A172 (cell line): ENCODE measurements around the gene MTMR10. TPM values are rescaled to one million over a fixed set of nuclear protein-coding genes. Genes with fewer than 3 reads are reported as not detected.

ENCODE experiments used
- DNase-seq: peaks from one replicate; pipeline ENCODE4 v3.0.0-alpha.2; 2015; ENCODE audit warnings: low spot score
- total RNA-seq: library from RNA; depleted of rRNA; stranded (reverse); fragments of >200 nt; shearing (Covaris generic); gene quantifications from 2 replicates; pipeline ENCODE4 v1.2.3, GENCODE V29; 2014

The MTMR10 gene
- total RNA-seq, 1 experiment from 2014 or later: 20.9 TPM

DNA sequence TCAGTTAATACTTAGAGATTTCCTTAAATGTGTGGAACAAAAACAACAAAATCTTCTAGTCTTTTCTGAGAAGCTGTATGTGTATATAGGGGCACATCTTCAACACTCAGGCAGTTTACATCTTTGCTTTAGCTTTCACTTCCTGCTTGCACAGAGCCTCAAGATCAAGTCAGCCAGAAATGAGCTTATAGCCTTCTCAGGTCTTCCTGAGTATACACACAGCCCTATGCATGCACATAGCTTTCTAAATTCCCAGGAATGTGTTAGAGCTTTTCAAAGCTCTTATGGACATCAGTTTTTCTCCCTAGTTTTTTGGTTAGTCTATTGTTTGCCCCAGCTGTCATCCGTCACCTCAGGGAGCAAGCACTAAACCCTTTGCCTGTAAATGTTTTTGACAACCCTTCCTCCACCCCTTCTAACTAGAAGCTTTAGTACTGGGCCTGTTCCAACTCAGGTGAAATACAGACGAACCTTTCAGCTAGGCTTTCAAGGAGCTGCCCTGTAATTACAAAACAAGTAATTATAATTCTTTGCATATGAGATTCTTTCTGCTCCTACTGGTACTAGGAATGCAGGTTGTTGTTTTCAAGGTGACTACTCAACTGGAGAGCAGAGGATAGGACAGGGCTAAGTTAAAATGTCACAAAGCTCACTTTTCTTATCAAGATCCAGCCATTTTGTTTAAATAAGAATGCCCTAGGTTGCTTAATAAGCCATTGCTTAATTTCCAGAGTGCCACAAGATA is 22.6 kb upstream of the MTMR10 start:
- no peak for DNase-seq

DNA sequence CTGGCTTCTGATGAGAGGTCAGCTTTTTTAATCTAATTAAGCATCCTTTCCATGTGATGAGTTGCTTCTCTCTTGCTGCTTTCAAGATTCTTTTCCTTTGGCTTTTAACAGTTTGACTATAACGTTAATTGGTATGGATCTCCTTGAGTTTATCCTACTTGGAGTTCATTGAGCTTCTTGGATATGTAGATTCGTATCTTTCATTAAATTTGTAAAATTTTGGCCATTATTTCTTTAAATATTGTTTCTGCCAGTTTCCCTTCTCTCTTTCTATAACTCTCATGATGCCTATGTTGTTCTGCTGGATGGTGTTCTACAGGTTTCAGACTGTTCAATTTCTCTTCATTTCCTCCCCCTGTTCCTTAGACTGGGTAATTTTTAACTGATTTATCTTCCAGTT is 21.0 kb upstream of the MTMR10 start:
- no peak for DNase-seq

DNA sequence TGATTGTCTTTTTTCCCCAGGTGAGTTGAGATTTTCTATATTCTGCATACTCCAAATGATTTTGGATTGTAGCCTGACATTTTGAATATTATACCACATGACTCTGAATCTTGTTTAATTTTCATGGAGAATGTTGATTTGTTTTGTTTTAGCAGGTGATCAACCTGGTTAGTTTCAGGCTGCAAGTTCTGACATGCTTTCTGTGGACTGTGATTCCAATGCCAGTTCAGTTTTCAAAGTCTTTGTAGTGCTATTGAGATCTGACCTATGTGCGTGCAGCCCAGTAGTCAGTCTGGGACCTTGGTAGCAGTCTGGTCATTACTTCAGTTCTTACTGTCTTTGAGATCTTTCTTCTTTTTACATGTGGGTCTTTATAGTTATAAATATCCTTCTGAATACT is 18.6 kb upstream of the MTMR10 start:
- DNase-seq: no peak

DNA sequence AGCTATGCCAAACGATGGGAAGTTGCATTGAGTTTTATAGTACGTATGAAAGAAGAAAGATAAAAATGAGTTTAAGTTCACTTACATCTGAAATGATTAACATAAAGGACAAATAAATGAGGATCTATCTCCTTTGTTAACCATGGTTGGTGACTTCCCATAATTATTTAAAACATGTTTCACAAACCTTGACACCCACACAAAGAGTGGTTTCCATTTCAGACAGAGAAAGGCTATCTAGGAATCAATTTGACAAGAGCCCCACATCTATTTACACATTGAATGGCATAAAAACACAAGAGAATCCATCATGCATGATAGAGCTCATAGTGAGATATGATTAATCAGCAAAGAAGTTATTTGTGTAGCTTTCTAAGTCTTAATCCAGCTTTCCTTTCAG is 14.2 kb upstream of the MTMR10 start:
- DNase-seq: no peak

DNA sequence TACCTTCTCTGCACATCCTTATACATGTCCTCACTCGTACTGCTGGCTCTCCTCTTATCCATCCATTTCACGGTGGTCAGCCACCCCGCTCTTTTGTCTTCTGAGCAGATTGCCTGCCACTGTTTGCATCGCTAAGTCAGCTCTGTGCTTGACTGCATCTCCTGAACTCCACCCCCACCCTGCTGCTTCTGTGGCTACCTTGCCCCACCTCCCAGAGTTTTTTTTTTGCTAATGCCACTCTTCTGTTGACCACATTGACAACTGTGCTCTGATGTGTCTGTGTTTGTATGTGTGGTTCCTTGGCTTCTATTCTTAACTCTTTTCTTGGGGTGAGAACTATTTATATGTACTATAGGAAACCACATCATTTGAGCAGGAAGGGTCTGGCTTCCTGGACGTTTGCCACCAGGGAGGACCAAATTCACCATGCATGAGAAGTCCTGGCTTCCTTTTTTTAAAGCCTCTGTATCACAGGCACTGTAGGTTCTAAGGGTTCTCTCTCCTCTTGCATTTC is 12.8 kb upstream of the MTMR10 start:
- DNase-seq: no peak

DNA sequence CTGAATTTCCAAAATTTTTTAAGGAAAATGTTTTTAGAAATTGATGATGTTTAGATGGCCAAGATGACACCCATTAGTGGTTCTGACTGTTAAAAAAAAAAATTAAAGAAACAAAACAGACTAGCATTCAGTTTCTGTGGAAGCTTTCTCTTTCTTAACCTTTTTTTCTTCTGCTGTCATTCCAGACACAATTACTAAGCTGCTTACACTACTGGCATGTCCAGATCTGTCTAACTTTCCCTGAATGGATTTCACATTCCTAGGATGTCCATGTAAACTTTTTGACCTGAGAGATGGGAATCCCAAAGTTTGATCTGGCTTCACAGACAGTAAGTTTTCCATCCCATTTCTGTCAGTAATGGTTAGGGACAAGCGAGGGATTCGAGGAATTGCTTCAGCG is 10.3 kb upstream of the MTMR10 start:
- DNase-seq: no peak

DNA sequence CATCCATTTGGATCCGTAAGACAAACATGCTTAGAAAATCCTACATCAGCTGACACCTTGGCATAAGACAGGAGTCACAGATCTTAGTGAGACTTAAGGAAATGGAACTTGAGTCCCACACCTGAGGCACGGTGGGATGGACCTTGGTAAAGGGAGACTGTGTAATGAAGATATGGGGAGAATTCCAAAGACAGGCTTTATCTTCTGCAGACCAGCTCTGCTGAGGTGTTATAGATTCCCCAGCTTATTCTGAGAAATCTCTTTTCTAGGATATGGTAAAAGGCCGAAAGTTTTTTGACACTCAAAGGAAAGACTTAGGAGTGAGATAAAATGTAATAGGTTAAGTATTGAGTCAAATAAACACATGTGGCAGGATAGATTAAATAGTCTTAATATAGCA is 8.3 kb upstream of the MTMR10 start:
- DNase-seq: no peak

DNA sequence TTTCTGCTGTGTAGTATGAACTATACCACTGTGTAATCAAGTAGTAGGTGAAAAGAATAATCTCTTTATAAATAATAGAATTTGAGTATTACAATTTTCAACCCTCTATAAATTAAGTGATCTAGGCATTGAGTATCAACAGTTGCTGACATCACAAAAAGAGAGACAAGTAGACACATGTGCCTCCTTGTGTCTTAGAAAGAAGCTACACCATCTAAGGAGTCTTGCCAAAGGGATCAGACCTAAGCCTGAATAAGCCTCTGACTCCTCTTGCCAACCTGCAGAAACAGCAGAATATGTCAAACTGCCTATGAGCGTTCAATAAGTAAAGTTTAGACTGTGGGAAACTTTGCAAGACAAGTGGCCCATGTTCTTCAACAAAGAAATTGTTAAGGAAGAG is 5.8 kb upstream of the MTMR10 start:
- DNase-seq: no peak

DNA sequence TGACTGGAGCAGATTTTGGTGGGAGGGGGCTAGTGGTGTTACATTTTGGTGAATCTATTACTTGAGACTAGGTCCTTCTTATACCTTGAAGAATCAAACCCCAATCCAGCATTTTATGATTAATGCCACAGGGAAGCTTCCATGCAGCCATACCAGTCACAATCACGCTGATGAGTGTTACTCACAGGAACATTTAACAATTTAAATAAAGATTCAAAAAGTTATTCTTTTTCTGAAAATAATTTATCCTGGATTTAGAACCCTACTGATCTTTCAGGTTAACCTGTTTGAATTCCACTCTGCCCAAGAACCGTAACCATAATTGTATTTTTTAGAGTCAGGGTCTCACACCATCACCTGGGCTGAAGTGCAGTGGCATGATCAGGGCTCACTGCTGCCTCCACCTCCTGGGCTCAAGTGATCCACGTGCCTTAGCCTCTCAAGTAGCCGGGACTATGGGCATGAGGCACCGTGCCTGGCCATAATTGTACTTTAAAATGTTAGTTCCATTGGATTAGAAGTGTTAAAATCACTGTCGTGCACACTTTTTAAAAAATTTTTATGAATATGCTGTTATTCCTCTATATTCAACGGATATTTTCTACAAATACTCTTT is 929 bp upstream of the MTMR10 start:
- no peak for DNase-seq

DNA sequence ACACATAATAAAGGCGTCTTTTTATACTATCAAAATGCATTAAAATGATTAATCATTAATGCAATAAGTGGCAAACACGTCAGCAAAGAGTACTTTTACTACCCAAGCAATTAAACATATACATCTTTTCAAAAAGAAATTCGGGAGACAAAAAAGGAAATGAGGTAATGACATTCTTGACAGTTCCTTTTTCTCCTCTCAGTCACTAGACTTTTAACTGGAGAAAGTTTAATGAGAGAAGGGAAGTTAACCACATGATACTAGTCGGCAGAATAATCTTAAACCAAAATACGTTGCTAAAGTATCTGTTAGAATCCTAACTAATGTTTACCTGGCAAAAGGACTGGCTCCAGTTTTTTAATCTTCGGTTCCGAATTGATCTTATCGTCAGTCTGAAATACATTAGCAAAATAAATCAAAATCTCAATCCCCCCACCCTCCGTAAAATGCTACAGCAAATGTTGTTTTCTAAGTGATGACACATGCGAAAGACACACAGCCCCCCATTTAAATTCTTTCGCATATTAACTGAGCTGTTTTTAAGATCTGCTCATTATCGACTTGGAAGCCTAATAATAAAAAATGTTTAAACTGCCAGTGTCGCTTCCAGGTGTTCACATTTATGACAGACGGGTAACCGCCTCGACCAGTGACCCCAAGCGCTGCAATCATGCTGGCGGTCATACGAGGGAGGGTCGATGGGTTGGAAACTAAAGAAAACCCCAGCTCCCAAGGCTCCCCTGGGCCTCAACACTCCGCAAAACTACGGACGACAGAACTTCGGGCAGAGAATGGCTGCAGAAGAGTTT is 778 bp downstream of the MTMR10 start:
- DNase-seq: peak; percentile 8

DNA sequence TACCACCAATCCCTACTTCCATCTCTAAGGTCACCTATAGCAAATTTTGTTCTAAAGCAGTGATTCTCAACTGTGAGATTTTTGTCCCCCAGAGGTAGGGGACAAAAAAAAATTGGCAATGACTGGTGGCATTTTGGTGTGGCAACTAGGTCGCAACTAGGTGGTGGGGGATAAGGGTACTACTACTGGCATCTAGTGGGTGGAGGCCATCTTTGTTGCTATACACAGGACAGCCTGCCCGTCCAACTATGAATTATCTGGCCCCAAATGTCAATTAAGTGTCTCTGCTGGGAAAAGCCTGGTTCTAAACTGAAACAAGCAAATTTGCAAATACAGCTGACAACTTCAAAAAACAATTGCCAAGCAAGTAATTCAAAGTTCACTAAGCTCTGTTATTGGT is 1.4 kb downstream of the MTMR10 start:
- no peak for DNase-seq

DNA sequence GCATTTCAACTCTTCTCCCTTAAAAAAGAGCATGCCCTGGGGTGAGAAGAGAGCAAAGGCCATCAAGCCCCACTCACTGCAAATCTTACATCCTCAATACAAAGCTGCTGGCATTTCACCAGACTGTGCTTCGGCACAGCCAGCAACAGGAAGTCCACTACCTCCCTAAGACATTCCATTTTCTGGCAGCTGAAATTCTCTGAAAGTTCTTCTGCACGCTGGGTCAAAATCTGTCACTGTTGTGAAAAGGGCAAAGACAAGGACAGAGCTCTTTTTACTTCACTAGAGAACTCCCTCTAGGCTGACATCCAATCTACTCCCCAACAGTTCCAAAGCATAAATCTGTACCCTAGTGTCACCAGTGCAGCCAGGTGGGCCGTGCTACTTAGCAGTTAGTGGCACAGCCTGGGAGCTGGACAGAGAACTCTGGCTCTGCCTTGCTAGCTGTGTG is 6.3 kb downstream of the MTMR10 start:
- no peak for DNase-seq

DNA sequence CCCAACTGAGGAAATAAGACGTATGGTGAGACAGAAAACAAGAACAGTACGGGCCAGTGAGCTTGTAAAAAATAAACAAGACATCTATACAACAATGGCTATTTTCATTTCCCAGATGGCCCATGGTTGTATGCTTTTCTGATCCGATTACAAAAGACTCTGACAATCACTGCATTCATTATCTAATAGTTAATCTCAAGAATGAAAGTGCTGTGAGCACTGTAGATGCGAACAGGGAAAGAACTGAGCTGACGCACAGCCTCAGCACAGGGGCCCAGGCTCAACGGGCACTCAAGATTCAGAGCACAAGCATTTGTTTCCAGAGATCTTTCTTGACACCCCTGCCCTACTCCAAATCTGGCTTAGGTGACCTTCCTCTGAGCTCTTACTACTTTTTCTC is 6.9 kb downstream of the MTMR10 start:
- DNase-seq: no peak

DNA sequence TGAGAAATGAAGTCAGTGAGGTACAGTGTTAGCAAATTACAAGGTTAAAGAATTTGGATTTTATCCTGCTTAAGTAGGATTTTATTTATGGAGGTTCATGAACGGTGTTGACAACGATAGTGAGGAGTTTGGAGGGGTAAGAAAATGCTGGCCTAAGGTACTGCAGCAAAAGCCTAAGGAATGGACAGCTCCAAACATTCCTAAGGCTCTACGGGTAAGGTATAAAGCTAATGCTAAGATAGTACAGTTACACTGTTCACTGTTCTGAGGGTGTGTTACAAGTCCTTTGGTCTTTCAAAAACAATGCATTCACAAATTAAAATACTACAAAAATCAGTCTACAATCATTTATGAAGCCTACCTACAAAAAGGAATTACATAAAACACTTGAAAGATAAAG is 7.3 kb downstream of the MTMR10 start:
- DNase-seq: no peak

DNA sequence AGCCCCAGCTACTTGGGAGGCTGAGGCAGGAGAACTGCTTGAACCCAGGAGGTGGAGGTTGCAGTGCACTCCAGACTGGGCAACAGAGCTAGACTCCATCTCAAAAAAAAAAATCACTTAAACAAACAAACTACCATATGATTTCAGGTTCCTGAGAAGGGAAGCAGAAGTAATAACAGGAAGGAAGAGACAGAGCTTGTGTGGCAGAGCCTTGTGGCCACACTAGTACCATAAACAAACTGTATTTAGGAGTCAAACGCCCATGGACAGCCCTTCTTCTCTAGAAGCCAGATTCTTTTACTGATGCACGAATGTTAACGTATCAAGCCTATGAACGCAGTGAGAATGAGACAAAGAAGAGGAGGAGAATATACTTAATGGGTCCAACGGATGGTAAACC is 12.0 kb downstream of the MTMR10 start:
- no peak for DNase-seq

DNA sequence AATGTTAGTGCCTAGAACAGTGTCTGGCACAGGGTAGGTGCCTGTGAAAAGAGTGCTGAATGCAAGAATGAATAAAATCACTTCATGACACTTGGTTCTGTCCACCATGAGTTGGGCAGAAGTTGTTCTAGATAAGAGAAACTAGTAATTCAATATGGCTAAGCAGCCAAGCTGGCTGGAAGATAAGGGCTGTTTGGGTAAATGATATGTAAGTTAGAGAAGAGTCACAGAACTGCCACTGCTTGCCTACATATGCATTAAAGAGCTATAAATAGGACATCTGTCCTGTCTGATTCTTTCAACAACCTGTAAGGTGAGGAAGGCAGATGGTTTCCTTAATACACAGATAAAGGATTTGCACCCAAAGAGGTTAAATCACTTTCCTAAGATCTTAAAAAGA is 13.1 kb downstream of the MTMR10 start:
- DNase-seq: no peak

DNA sequence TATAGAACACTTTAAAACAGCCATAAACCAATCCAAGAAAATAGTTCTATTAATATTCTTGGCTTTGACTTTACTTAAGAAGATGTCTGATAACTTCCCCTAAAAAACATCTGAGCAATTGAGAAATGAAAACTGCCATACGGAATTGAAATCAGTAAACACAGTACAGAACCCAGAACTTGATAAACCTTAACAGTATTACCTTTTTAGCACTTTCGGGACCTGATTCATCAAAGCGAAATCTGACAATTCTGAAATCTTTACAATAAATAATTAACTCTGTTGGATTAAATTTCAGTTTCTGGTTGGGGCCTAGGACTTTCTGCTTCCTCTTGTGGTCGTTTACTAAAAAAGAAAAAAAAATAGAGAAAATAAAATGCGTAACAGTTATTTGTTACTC is 17.3 kb downstream of the MTMR10 start:
- no peak for DNase-seq

DNA sequence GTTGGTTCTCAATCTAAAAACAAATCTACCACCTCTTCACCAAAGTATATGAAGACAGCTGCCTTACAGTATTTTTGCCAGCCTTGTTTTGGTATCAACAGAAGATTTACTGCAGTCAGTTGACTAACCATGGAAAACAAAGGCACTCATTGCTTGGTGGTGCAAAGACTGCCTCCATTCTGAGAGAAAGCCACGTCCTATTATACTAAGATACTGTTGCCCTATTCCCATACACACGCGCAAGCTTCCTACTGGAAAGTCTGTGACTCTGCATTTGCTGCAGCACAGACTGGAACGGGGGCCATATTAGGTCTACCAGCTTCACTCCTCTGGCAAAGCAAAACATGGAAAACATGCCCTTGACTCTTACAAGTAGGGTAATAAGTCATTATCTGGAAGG is 18.0 kb downstream of the MTMR10 start:
- DNase-seq: no peak

DNA sequence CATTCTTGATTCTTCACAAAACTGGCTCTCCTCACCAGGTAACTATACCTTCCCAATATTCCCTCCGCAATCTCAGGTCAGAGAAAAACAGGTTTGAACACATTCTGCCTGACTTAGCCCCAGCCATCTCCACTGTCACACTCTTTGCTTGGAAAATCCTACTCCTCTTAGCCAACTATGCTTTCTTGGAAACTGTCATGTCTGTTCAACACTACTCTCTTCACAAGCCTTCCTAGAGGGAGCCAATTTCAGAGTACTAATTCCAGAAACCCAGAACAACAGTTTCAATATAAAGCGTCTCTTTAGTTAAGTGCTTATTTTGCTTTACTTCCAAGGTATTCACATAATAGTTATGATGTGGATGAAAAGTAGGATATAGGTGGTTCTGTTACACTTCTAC is 21.7 kb downstream of the MTMR10 start:
- DNase-seq: no peak

DNA sequence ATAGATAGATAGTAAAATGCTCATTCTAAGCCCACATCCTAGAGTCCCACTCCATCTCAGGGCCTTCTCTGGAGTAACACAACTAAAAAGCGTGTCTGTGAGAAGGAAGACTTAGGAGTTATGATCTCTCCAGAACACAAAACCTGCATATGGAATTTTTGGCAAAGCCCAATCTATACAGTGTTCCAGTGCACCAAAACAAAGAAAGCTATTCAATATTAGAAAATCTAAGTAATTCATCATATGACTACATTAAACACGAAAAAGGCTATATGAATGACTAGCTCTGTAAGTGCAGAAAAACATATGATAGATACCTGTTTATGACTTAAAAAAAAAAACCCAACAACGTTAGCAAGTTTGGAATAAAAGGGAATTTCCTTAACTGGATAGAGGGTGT is 27.7 kb downstream of the MTMR10 start:
- no peak for DNase-seq

DNA sequence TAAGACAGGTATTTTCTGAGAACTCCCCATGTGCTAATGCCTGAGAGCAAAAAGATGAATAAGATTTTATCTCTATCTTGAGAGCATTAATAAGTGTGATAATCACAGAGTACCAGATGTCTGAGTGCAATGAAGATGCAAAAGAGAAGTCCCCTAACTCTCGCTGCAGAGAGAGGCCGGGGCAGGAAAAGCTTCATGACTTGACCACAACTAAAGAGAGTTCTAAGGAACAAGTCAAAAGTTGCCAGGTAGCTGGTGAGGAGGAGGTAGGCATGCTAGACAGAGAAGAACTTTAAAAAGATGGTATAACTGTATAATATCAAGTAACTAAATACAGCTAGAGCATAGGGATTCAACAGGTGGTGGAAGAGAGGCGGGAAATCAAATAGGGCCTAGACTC is 28.8 kb downstream of the MTMR10 start:
- DNase-seq: no peak

DNA sequence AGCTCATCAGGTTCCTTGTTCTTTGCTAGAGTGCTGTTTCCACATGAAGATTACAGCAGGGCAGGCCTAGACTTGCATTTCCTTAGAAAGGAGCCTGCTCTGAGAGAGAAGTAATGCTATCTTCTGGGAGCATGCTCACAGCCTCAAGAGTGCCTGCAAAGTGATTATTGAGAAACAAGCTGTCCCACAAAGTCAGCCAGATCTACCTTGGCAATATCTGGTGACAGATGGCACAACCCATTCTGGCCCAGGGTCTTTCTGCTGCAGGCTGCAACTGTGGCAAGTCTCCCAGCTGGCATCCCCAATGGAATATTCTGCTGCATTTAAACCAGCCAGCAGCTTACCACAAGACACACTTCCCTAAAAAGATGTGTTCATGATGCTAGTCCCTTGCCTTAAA is 29.3 kb downstream of the MTMR10 start:
- no peak for DNase-seq

DNA sequence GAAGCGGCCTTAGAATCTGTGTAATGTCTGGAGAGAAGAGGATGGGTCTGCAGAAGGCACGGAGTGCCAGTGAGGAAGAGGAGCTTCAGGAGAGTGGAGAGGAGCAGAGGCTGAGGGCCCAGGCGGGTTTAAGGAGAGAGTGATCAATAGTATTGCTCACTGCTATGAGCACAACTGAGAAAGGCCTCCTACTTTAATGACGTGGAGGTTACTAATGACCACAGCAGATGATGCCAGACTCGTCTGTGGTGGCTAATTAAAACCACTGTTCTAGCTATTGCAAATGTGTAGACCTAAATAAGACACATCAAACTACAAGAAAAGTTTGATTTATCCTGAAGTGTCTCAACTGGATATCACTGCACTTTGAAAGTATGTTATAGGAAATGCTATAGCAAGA is 33.2 kb downstream of the MTMR10 start:
- no peak for DNase-seq
